ENCODE data around the gene SLC2A4. TPM values are rescaled to one million over a fixed set of nuclear protein-coding genes. Genes with fewer than 3 reads are reported as not detected.

The SLC2A4 gene
- total RNA-seq, 1 donor from 2014 or later, result 0.30 TPM

DNA sequence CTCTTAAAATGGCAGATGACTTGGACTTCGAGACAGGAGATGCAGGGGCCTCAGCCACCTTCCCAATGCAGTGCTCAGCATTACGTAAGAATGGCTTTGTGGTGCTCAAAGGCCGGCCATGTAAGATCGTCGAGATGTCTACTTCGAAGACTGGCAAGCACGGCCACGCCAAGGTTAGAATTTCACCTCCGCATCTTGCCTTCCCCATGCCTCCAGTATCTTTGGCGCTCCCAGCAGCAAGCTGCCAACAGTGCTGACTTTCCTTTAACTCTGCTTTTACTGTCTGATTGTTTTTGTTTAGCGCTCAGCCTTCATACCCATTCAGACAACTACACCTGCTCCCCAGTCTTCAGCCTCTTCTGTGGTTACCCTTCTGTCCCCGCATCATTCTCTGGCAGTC lies 28.1 kb downstream of the SLC2A4 start:
- TF ChIP-seq, protein P1, sequence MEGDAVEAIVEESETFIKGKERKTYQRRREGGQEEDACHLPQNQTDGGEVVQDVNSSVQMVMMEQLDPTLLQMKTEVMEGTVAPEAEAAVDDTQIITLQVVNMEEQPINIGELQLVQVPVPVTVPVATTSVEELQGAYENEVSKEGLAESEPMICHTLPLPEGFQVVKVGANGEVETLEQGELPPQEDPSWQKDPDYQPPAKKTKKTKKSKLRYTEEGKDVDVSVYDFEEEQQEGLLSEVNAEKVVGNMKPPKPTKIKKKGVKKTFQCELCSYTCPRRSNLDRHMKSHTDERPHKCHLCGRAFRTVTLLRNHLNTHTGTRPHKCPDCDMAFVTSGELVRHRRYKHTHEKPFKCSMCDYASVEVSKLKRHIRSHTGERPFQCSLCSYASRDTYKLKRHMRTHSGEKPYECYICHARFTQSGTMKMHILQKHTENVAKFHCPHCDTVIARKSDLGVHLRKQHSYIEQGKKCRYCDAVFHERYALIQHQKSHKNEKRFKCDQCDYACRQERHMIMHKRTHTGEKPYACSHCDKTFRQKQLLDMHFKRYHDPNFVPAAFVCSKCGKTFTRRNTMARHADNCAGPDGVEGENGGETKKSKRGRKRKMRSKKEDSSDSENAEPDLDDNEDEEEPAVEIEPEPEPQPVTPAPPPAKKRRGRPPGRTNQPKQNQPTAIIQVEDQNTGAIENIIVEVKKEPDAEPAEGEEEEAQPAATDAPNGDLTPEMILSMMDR (IDR thresholded peaks at IDR 0.05; ENCODE audit: insufficient read depth, low read depth, low read length), result no peak
- no peak for TF ChIP-seq EZH2 (IDR thresholded peaks at IDR 0.05; ENCODE audit: insufficient read depth, low read length)
- H3K27ac ChIP-seq (ENCODE audit: low read depth, low read length), result no peak overlapping the region

DNA sequence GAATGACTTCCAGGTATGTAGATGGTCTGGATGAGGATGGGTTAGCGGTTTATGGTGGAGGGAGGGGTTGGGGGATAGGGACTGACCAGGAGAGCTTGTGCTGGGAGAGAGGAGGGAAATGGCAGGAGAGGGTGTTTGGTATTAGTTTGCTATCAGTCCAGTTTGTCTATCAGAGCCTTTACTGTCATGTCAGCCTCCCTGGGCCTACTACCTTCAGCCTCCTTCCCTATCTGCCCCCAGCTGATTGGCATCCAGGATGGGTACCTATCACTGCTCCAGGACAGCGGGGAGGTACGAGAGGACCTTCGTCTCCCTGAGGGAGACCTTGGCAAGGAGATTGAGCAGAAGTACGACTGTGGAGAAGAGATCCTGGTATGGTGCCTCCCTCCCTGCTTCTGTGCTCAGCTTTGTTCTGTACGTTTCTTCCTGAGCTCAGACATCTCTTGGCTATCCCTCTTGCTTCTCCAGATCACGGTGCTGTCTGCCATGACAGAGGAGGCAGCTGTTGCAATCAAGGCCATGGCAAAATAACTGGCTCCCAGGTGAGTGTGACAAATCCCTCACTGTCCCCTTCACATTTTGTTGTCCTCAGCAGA lies 29.7 kb downstream of the SLC2A4 start:
- peaks cover 22% of the 10 kb centered on the region for H3K36me3 Mint-ChIP-seq (ENCODE audit: low read depth, unreplicated experiment)

More for the DNA sequence above, 28.1 kb downstream of the SLC2A4 start:
- Mint-ChIP-seq H3K4me1 (ENCODE audit: low read depth, unreplicated experiment) (peaks cover 47% of the 10 kb centered on the region), H3K27ac (ENCODE audit: unreplicated experiment) (peak overlapping the region; percentile 91), H3K36me3 (ENCODE audit: low read depth, unreplicated experiment) (peaks cover 22% of the 10 kb centered on the region), H3K9me3 (ENCODE audit: unreplicated experiment) (no peaks in the 10 kb centered on the region), H3K27me3 (ENCODE audit: low read depth, unreplicated experiment) (no peaks in the 10 kb centered on the region), H3K4me3 (ENCODE audit: unreplicated experiment) (peak overlapping the region; percentile 97)
- H3K4me2 ChIP-seq (ENCODE audit: low read length), result peak overlapping the region; percentile 89
- no peak for FAIRE-seq
- peak overlapping the region; percentile 98 for H3K9ac ChIP-seq (ENCODE audit: low read length)
- no peak for DNase-seq (ENCODE audit: low read depth)
- H3K36me3 ChIP-seq (ENCODE audit: insufficient read depth, low read length), result peaks cover 44% of the 10 kb centered on the region
- no peak overlapping the region for H2AFZ ChIP-seq (ENCODE audit: low read depth, low read length)
- H3K4me3 ChIP-seq (ENCODE audit: insufficient read depth, low read depth, low read length), result peak overlapping the region; percentile 87
- H3K9me3 ChIP-seq (ENCODE audit: insufficient read depth, low read depth, low read length), result no peaks in the 10 kb centered on the region
- H3K27me3 ChIP-seq (ENCODE audit: insufficient read depth, low read length), result no peaks in the 10 kb centered on the region
- peaks cover 32% of the 10 kb centered on the region for H3K4me1 ChIP-seq (ENCODE audit: insufficient read depth, low read length)
- peaks cover 66% of the 10 kb centered on the region for H3K79me2 ChIP-seq (ENCODE audit: insufficient read depth, low read length)
- H4K20me1 ChIP-seq (ENCODE audit: insufficient read depth, low read length), result peaks cover 63% of the 10 kb centered on the region

More for the DNA sequence above, 29.7 kb downstream of the SLC2A4 start:
- H3K9ac ChIP-seq (ENCODE audit: low read length), result peak overlapping the region; percentile 4
- Mint-ChIP-seq H3K27me3 (ENCODE audit: low read depth, unreplicated experiment) (no peaks in the 10 kb centered on the region), H3K4me1 (ENCODE audit: low read depth, unreplicated experiment) (peaks cover 47% of the 10 kb centered on the region), H3K9me3 (ENCODE audit: unreplicated experiment) (no peaks in the 10 kb centered on the region), H3K27ac (ENCODE audit: unreplicated experiment) (peak overlapping the region; percentile 54), H3K4me3 (ENCODE audit: unreplicated experiment) (peak overlapping the region; percentile 97)
- peaks cover 39% of the 10 kb centered on the region for H3K4me1 ChIP-seq (ENCODE audit: insufficient read depth, low read length)
- no peak overlapping the region for H2AFZ ChIP-seq (ENCODE audit: low read depth, low read length)
- FAIRE-seq (no peak), DNase-seq (ENCODE audit: low read depth) (no peak)
- H3K36me3 ChIP-seq (ENCODE audit: insufficient read depth, low read length), result peaks cover 44% of the 10 kb centered on the region
- no peaks in the 10 kb centered on the region for H3K27me3 ChIP-seq (ENCODE audit: insufficient read depth, low read length)
- no peak for TF ChIP-seq EZH2 (IDR thresholded peaks at IDR 0.05; ENCODE audit: insufficient read depth, low read length)
- TF ChIP-seq, protein P1 (IDR thresholded peaks at IDR 0.05; ENCODE audit: insufficient read depth, low read depth, low read length), result no peak
- H3K9me3 ChIP-seq (ENCODE audit: insufficient read depth, low read depth, low read length), result no peaks in the 10 kb centered on the region
- peaks cover 66% of the 10 kb centered on the region for H3K79me2 ChIP-seq (ENCODE audit: insufficient read depth, low read length)
- peaks cover 66% of the 10 kb centered on the region for H4K20me1 ChIP-seq (ENCODE audit: insufficient read depth, low read length)
- no peak overlapping the region for H3K4me3 ChIP-seq (ENCODE audit: insufficient read depth, low read depth, low read length)
- peak overlapping the region; percentile 31 for H3K4me2 ChIP-seq (ENCODE audit: low read length)
- H3K27ac ChIP-seq (ENCODE audit: low read depth, low read length), result no peak overlapping the region

Measured in astrocyte (in vitro differentiated cells and primary cell).